IMR-90 (cell line): ENCODE data around the gene STARD10. TPM values are rescaled to one million over a fixed set of nuclear protein-coding genes. Genes with fewer than 3 reads are reported as not detected.

Experiments used
- ATAC-seq: fragments of 200-7000 bp; cut with Tn5 transposase; 2 replicates; pipeline ENCODE4 v1.9.1; 2020; ENCODE audit warnings: low read depth, mild to moderate bottlenecking, moderate library complexity
- BruUV-seq: library from RNA; stranded (reverse); fragments of 400-500 nt; replicated peaks from 2 replicates; lab custom pipeline; 2021; lab: Mats Ljungman, UMichigan
- CTCF ChIA-PET: fragments of 300-600 bp; formaldehyde crosslinking; extraction: SDS; loops from one replicate; lab custom pipeline; 2021; ENCODE audit warnings: antibody characterized with exemption; lab: Yijun Ruan, JAX
- POLR2A ChIA-PET: fragments of 300-600 bp; sonication (Branson Sonifier 250); formaldehyde crosslinking; loops from one replicate; lab custom pipeline; 2022; ENCODE audit warnings: antibody characterized with exemption; ENCODE audit not compliant: unreplicated experiment; lab: Charles Lee
- DNase-seq: peaks from one replicate; pipeline ENCODE4 v3.0.0; 2013
- H2AFZ ChIP-seq: replicated peaks from 2 replicates; pipeline ENCODE3; 2013; ENCODE audit warnings: low read length, mild to moderate bottlenecking; ENCODE audit not compliant: poor library complexity
- H2AK5ac ChIP-seq: 2 replicates; pipeline ENCODE4 v1.6.1; 2013; ENCODE audit warnings: low read depth, low read length, inconsistent platforms
- H2AK9ac ChIP-seq: replicated peaks from 2 replicates; pipeline ENCODE3; 2013; ENCODE audit warnings: mild to moderate bottlenecking, low read depth, low read length, moderate library complexity; ENCODE audit not compliant: poor library complexity
- H2BK120ac ChIP-seq: 2 replicates; pipeline ENCODE4 v1.6.1; 2013; ENCODE audit warnings: low read depth, low read length, inconsistent platforms
- H2BK15ac ChIP-seq: 3 replicates; pipeline ENCODE4 v1.6.1; 2013; ENCODE audit warnings: low read depth, low read length, inconsistent platforms
- H2BK20ac ChIP-seq: 2 replicates; pipeline ENCODE4 v1.6.1; 2013; ENCODE audit warnings: low read depth, mild to moderate bottlenecking, inconsistent platforms, low read length, moderate library complexity
- H2BK5ac ChIP-seq: 2 replicates; pipeline ENCODE4 v1.6.1; 2013; ENCODE audit warnings: mild to moderate bottlenecking, low read depth, low read length, inconsistent platforms; ENCODE audit not compliant: poor library complexity, severe bottlenecking
- H3K14ac ChIP-seq: replicated peaks from 2 replicates; pipeline ENCODE4 v1.6.1; 2013; ENCODE audit warnings: low read depth, low read length, inconsistent platforms
- H3K18ac ChIP-seq: 2 replicates; pipeline ENCODE4 v1.6.1; 2013; ENCODE audit warnings: low read depth, low read length, control low read depth
- H3K23ac ChIP-seq: 2 replicates; pipeline ENCODE4 v1.6.1; 2013; ENCODE audit warnings: low read depth, low read length, inconsistent platforms
- H3K27ac ChIP-seq: 2 replicates; pipeline ENCODE4 v1.5.1; 2013; ENCODE audit warnings: mild to moderate bottlenecking, control low read depth, low read length; ENCODE audit not compliant: insufficient read depth
- H3K27me3 ChIP-seq: 2 replicates; pipeline ENCODE4 v1.6.1; 2013; ENCODE audit warnings: low read length; ENCODE audit not compliant: control insufficient read depth, insufficient read depth
- H3K36me3 ChIP-seq: 2 replicates; pipeline ENCODE4 v1.6.1; 2013; ENCODE audit warnings: low read length, mixed read lengths; ENCODE audit not compliant: control insufficient read depth, insufficient read depth
- H3K4ac ChIP-seq: 2 replicates; pipeline ENCODE4 v1.6.1; 2013; ENCODE audit warnings: low read depth, low read length, inconsistent platforms
- H3K4me1 ChIP-seq: 2 replicates; pipeline ENCODE4 v1.6.1; 2013; ENCODE audit warnings: low read length, mixed read lengths; ENCODE audit not compliant: control insufficient read depth, insufficient read depth
- H3K4me2 ChIP-seq: 2 replicates; pipeline ENCODE4 v1.6.1; 2013; ENCODE audit warnings: low read depth, mild to moderate bottlenecking, control low read depth, low read length, moderate library complexity
- H3K4me3 ChIP-seq: 2 replicates; pipeline ENCODE4 v1.5.1; 2013; ENCODE audit warnings: low read depth, mild to moderate bottlenecking, control low read depth, low read length, moderate library complexity; ENCODE audit not compliant: insufficient read depth
- H3K56ac ChIP-seq: 2 replicates; pipeline ENCODE4 v1.6.1; 2013; ENCODE audit warnings: low read length, inconsistent platforms; ENCODE audit not compliant: insufficient read depth; ENCODE audit errors: extremely low read depth
- H3K79me1 ChIP-seq, 2 experiments: 2 replicates each; pipeline ENCODE4 v1.6.1; 2013; ENCODE audit warnings: low read length in 2 of 2, inconsistent platforms in 1 of 2, low read depth in 1 of 2
- H3K9ac ChIP-seq: 2 replicates; pipeline ENCODE4 v1.6.1; 2013; ENCODE audit warnings: low read depth, low read length, control low read depth
- H3K9me1 ChIP-seq: 2 replicates; pipeline ENCODE4 v1.6.1; 2013; ENCODE audit warnings: low read length, inconsistent platforms; ENCODE audit not compliant: insufficient read depth
- H3K9me3 ChIP-seq: 2 replicates; pipeline ENCODE4 v1.6.1; 2013; ENCODE audit warnings: low read length; ENCODE audit not compliant: control insufficient read depth, insufficient read depth
- H4K20me1 ChIP-seq: 2 replicates; pipeline ENCODE4 v1.6.1; 2013; ENCODE audit warnings: low read length, inconsistent platforms; ENCODE audit not compliant: insufficient read depth
- H4K5ac ChIP-seq: 2 replicates; pipeline ENCODE4 v1.6.1; 2013; ENCODE audit warnings: mild to moderate bottlenecking, low read depth, low read length, control low read depth
- H4K8ac ChIP-seq, 2 experiments: 2 replicates each; pipeline ENCODE4 v1.6.1; 2013; ENCODE audit warnings: low read depth in 2 of 2, low read length in 2 of 2, control low read depth in 1 of 2, inconsistent platforms in 1 of 2
- H4K91ac ChIP-seq: 2 replicates; pipeline ENCODE4 v1.6.1; 2013; ENCODE audit warnings: low read depth, low read length, inconsistent platforms; ENCODE audit not compliant: insufficient read depth
- CEBPB ChIP-seq: IDR thresholded peaks from 2 replicates; pipeline ENCODE4 v1.6.1; 2012; ENCODE audit warnings: low read depth, low read length, improper control_type of control experiment
- FOS ChIP-seq: fragments of 150-350 bp; IDR thresholded peaks from 2 replicates; pipeline ENCODE4 v1.6.1; 2016; ENCODE audit warnings: low read depth, low read length
- NFE2L2 ChIP-seq: fragments of 150-350 bp; IDR thresholded peaks from 2 replicates; pipeline ENCODE4 v1.6.1; 2016; ENCODE audit warnings: low read depth, mild to moderate bottlenecking, low read length
- POLR2A ChIP-seq: IDR thresholded peaks from 2 replicates; pipeline ENCODE4 v1.6.1; 2012; ENCODE audit warnings: mild to moderate bottlenecking, low read depth, low read length
- RAD21 ChIP-seq: IDR thresholded peaks from 2 replicates; pipeline ENCODE4 v1.6.1; 2012; ENCODE audit warnings: low read length, improper control_type of control experiment
- RFX5 ChIP-seq: IDR thresholded peaks from 2 replicates; pipeline ENCODE4 v1.8.0; 2012; ENCODE audit warnings: low read depth, mild to moderate bottlenecking, low read length, moderate library complexity
- WGBS, 2 experiments: methylation state at CpG; one replicate each; pipeline versions ENCODE4 v1.1.5 to v1.1.7; 2013; ENCODE audit warnings: missing lambda C conversion rate in 2 of 2; ENCODE audit not compliant: insufficient read length in 1 of 2; ENCODE audit errors: extremely low coverage in 2 of 2; 5-methylcytosine and 5-hydroxymethylcytosine counted together
- dilution Hi-C: fragments of 300-500 bp; cut with HindIII; formaldehyde crosslinking; loops from one replicate; pipeline ENCODE4 v1.14.3; 2018; ENCODE audit warnings: low sequenced_read_pairs; ENCODE audit not compliant: unreplicated experiment
- in situ Hi-C: fragments of 300-500 bp; cut with MboI; formaldehyde crosslinking; loops from 3 replicates; pipeline ENCODE4 v1.14.3; 2019; ENCODE audit warnings: low sequenced_read_pairs, inconsistent platforms, mixed read lengths
- intact Hi-C: fragments of 100-400 bp; cut with micrococcal nuclease; formaldehyde crosslinking; loops from 2 replicates; pipeline ENCODE4 v1.10.0; 2022
- polyA plus RNA-seq, 3 experiments: library from polyadenylated mRNA; depleted of rRNA; stranded (reverse); fragments of >200 nt; gene quantifications; 2 replicates each; pipeline ENCODE4 v1.2.3, GENCODE V29; 2012; ENCODE audit warnings: low replicate concordance in 1 of 3
- total RNA-seq: library from RNA; depleted of rRNA; stranded (reverse); fragments of >200 nt; gene quantifications from 2 replicates; pipeline ENCODE4 v1.2.3, GENCODE V29; 2012

Gene STARD10
- total and polyA plus RNA-seq, 2 of the 4 experiments (the other 2 are of a cell fraction): 23.8 to 37.4 TPM

DNA sequence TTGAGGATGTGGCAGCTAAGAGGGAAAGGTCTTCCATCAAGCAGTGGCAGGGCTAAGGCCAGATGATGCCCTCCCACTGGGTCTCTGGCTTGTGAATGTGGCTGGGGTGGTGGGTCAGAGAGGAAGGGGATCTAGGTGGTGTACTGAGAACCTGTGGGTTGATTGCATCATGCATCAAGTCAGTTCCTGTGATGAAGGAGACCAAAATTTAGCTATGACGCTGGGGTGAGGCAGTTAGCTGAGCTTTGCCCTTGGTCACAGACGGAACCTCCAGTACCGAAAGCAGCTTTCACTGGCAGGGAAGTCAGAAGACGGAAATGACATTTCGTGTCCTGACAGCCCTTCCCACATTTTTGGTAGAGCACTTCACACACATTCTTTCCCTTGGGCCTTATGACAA is 41.1 kb upstream of the STARD10 start:
- H3K9me3 ChIP-seq: no peaks in the 10 kb centered on the region
- dilution Hi-C loops (no loop called here), in situ Hi-C loops (loop anchor here (5.0 kb wide), 2 partner anchors 342 to 452 kb away; no protein-coding TSS in a partner anchor), intact Hi-C loops (no loop called here)
- TF ChIP-seq RAD21 (no peak), POLR2A (no peak), FOS (no peak), NFE2L2 (no peak), CEBPB (peak; percentile 57; the same call in 1 of the 2 replicates), RFX5 (no peak)
- no peak overlapping the region for H2BK120ac ChIP-seq
- ChIA-PET POLR2A (no interaction called here), CTCF (no interaction called here)
- H3K4me1 ChIP-seq: peaks cover 10% of the 10 kb centered on the region
- H4K5ac ChIP-seq: no peak overlapping the region
- H3K18ac ChIP-seq: no peak overlapping the region
- peaks cover 7% of the 10 kb centered on the region; the same call in 1 of the 2 replicates for H3K36me3 ChIP-seq
- 100% methylated on average over 3 of the region's 5 CpGs; no CpG with 5 or more reads in 1 of the 2 experiments for WGBS, 2 experiments
- H3K27ac ChIP-seq: no peak overlapping the region
- H3K9ac ChIP-seq: no peak overlapping the region
- no peak overlapping the region; the same call in 1 of the 2 replicates for H3K4ac ChIP-seq
- no peak overlapping the region for H2AK9ac ChIP-seq
- no TSS peak for BruUV-seq
- H3K23ac ChIP-seq: no peak overlapping the region
- no peak overlapping the region for H3K4me3 ChIP-seq
- no peak overlapping the region for H2BK15ac ChIP-seq
- H3K56ac ChIP-seq: no peak overlapping the region
- H2AFZ ChIP-seq: no peak overlapping the region
- H2BK5ac ChIP-seq: no peak overlapping the region
- H3K79me1 ChIP-seq: peaks cover 3 to 22% of the 10 kb centered on the region in 2 experiments; a peak in 3 of 4 replicates
- no peak for ATAC-seq
- no peak overlapping the region for H2AK5ac ChIP-seq
- H3K14ac ChIP-seq: no peak overlapping the region
- H3K9me1 ChIP-seq: peaks cover 14% of the 10 kb centered on the region
- no peak overlapping the region for H4K91ac ChIP-seq
- no peak overlapping the region for H4K8ac ChIP-seq
- H3K4me2 ChIP-seq: no peak overlapping the region
- H2BK20ac ChIP-seq: no peak overlapping the region
- DNase-seq: no peak
- H3K27me3 ChIP-seq: no peaks in the 10 kb centered on the region
- no peaks in the 10 kb centered on the region for H4K20me1 ChIP-seq
